ENCODE results near the gene EXPH5.

GRCh38 chr11:108538502-108538901, 55.1 kb downstream of the EXPH5 start:
- TF ChIP-seq CTCF (IDR thresholded peaks at IDR 0.05) (no peak), EZH2 (IDR thresholded peaks at IDR 0.05; ENCODE audit: borderline replicate concordance, insufficient read depth, low read depth, low read length, poor library complexity, severe bottlenecking) (no peak)
